ENCODE data around the gene CEACAM1.
"Not testable (repeated sequence)": the region's sequence is repeated elsewhere in the genome, so short reads cannot be mapped to it uniquely, and the experiment has no call there.

Gene CEACAM1

GRCh38 chr19:42547929-42548328 is 19.6 kb upstream of the CEACAM1 start:
- DNase-seq = no peak

GRCh38 chr19:42546831-42547500 is 18.7 kb upstream of the CEACAM1 start:
- DNase-seq = no peak

GRCh38 chr19:42544146-42544545 is 15.9 kb upstream of the CEACAM1 start:
- DNase-seq = no peak

- no peak for DNase-seq
These were observed 14.5 kb upstream of the CEACAM1 start for GRCh38 chr19:42542791-42543190.

GRCh38 chr19:42540071-42540553 is 11.8 kb upstream of the CEACAM1 start:
- DNase-seq = no peak

- DNase-seq = no peak
These were observed 10.8 kb upstream of the CEACAM1 start for GRCh38 chr19:42538841-42539709.

GRCh38 chr19:42535276-42535675 is 7.0 kb upstream of the CEACAM1 start:
- not testable (repeated sequence) for DNase-seq

GRCh38 chr19:42534391-42534790 is 6.1 kb upstream of the CEACAM1 start:
- no peak for DNase-seq

GRCh38 chr19:42532891-42533290 is 4.6 kb upstream of the CEACAM1 start:
- DNase-seq = no peak

- no peak for DNase-seq
These were observed 3.0 kb upstream of the CEACAM1 start for GRCh38 chr19:42531313-42531712.

GRCh38 chr19:42529248-42529764 is 1.0 kb upstream of the CEACAM1 start:
- DNase-seq = peak; percentile 22 to 23

- DNase-seq = no peak
These were observed 3.3 kb downstream of the CEACAM1 start for GRCh38 chr19:42524943-42525342.

GRCh38 chr19:42524250-42524649 is 4.0 kb downstream of the CEACAM1 start:
- no peak for DNase-seq

- not testable (repeated sequence) for DNase-seq
These were observed 6.0 kb downstream of the CEACAM1 start for GRCh38 chr19:42522262-42522661.

- no peak for DNase-seq
These were observed 6.8 kb downstream of the CEACAM1 start for GRCh38 chr19:42521346-42522030.

GRCh38 chr19:42519108-42519507 is 9.2 kb downstream of the CEACAM1 start:
- no peak for DNase-seq

- DNase-seq = no peak
These were observed 11.5 kb downstream of the CEACAM1 start for GRCh38 chr19:42516771-42517170.

GRCh38 chr19:42515241-42515832 is 12.9 kb downstream of the CEACAM1 start:
- DNase-seq = no peak

GRCh38 chr19:42514449-42514848 is 13.8 kb downstream of the CEACAM1 start:
- no peak for DNase-seq

- DNase-seq = no peak
These were observed 15.5 kb downstream of the CEACAM1 start for GRCh38 chr19:42512743-42513304.

GRCh38 chr19:42512130-42512636 is 16.1 kb downstream of the CEACAM1 start:
- DNase-seq = no peak

GRCh38 chr19:42511340-42511739 is 16.9 kb downstream of the CEACAM1 start:
- no peak for DNase-seq

All from AML-193 (cell line).